GM18858 (cell line): Measurements from ENCODE around the gene TLE2.
A peak's percentile ranks its signal among the peaks of the same experiment; 100 is the strongest.
"Not testable (repeated sequence)": the region's sequence is repeated elsewhere in the genome, so short reads cannot be mapped to it uniquely, and the experiment has no call there.

Experiments used
- ATAC-seq: cut with Tn5 transposase; IDR thresholded peaks from one replicate; pipeline ENCODE4 v1.9.1; 2021; ENCODE audit not compliant: unreplicated experiment

TLE2 gene

DNA sequence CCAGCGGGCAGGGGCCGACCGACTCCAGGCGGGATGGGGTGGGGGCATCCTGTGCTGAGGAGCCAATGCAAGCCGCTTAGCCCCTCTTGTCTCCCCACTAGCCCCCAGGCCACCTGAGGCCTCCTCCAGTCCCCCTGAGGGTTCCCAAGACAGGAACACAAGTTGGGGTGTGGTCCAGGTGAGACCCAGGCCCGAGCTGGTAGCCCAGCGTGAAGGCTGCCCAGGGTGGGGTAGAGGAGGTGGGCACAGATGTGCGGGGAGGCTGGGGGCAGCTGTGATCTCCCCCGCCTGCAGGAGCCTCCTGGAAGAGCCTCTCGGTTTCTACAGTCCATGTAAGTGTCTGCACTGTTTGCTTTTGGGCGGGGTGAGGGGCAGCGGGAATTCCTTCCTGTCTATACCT, 41.3 kb downstream of the TLE2 start:
- ATAC-seq: no peak

DNA sequence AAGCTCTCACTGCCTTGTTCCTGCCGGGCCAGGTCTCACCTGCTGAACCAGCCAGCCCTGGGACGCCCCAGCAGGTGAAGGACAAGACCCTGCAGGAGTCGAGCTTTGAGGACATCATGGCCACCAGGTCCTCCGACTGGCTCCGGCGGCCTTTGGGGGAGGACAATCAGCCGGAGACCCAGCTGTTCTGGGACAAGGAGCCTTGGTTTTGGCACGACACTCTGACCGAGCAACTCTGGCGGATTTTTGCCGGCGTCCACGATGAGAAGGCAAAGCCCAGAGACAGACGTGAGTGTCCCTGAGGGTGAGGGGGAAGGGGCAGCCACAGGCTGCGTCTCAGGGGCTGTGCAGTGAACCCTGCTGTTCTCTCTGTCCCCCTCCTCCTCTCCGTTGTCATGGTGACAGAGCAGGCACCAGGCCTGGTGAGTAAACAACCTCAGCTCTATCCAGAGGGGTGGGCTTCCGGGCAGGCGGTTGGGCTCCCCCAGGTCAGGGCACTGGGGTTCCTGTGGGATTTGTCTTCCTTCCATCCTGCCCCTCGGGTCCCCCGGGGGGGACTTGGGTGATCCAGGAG, 42.0 kb downstream of the TLE2 start:
- ATAC-seq: no peak

DNA sequence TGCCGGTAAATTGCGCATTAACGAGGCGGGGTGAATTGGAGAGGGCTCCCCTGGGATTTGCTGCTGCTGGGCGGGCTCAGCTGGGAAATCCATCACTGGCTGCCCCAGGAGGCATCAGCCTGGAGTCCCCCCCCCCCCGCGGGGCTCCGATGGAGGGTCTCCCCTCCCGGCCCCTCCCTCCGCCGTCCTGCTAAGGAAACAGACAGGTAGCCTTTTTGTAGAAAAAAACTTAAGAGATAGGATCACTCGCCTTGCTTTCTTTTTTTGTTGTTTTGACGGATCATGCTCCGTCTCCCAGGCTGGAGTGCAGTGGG, 44.9 kb downstream of the TLE2 start:
- ATAC-seq: no peak

DNA sequence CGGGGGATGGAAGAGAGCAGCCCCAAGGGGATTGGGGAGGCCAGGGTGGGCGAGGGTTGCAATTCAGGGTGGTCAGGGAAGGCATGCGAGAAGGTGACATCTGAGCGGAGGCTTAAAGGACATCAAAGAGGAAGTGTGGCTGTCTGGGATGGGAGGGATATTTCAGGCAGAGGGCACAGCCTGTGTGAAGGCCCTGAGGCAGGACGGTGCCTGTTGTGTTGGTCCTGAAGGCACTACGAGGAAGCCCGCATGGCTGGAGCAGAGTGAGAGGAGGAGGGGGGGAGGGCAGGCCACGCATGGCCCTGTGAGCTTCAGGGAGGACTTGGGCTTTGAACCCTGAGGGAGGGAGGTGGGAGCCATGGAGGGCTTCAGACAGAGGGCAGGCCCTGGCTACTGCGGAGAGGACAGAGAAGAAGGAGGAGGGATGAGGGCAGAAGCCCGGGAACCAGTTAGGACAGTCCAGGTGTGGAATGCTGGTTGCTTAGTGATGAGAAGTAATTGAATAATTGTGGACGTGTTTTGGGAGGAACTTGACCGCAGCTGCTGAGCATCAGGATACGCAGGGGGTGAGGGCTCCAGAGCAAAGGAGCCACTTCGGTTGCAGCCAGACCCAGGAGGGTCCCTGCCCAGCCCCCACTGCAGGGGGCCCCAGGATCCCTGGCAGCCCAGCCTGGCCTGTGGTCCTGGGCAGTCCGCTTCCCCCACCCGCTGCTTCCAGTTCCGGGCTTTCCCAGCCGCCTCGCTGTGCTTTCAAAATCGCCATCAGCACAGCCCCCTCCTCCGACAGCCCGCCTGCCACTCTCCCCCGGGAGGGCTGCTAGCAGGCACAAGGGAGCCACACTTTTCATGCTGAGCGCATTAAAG, 45.5 kb downstream of the TLE2 start:
- no peak for ATAC-seq

DNA sequence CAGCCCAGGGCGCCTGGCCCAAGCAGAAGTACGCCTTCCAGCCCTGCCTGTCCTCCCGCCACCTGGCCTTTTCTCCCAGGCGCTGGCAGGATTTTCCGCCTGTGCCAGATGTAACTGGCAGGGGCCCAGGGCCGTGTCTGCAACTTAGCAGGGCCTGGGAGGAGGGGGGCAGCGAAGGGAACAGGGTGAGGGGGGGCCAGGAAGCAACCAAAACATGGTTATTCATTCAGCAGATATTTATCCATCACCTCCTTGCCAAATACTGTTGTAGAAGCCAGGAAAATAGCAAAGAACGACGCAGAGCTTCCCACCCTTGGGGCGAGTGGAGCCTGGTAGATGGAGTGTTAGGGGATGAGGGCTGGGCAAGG, 46.1 kb downstream of the TLE2 start:
- ATAC-seq: no peak

DNA sequence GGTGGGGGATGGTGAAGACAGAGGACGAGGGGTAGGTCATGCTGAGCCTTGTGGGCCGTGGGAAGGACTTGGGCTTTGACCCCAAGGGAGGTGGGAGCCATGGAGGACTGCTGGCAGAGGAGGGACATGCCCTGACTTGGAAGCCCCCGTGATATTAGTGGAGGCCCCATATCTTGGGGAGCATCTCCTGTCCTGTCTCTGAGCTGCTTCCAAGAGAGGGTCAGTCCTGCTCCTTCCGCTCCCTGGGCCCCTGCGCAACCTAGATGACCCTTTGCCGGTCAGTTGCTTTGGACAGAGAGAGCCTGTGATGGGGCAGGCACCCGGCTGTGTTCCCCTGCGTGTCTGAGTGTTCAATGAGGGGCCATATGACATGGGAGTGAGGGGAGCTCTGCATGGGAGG, 46.5 kb downstream of the TLE2 start:
- ATAC-seq: no peak

DNA sequence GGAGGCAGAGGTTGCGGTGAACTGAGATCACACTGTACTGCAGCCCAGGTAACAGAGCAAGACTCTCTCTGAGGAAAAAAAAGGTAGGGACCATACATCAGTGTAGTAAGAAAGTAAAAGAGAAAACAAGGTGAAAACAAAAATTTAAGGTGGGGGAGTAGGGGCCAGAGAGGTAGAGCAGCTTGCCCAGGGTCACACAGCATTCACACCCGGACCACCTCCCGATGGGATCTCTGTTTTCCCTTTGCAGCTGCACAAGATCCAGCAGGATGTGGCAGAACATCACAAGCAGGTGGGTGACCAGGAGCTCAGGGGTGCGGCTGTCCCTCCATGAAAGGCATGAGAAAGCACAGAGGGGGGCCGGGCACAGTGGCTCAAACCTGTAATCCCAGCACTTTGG, 47.2 kb downstream of the TLE2 start:
- ATAC-seq: no peak

DNA sequence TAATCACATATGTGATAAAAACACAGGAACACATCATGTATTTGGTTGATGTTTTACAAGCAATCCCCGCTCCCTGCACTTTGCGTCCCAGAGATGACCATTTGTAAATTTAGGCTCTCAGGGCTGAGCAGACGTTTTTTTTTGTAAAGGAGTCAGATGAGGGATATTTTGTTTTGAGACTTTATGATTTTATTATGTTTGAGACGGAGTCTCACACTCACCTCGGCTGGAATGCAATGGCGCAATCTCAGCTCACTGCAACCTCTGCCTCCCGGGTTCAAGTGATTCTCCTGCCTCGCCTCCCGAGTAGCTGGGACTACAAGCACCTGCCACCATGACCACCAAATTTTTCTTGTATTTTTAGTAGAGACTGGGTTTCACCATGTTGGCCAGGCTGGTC, 50.3 kb downstream of the TLE2 start:
- no peak for ATAC-seq

DNA sequence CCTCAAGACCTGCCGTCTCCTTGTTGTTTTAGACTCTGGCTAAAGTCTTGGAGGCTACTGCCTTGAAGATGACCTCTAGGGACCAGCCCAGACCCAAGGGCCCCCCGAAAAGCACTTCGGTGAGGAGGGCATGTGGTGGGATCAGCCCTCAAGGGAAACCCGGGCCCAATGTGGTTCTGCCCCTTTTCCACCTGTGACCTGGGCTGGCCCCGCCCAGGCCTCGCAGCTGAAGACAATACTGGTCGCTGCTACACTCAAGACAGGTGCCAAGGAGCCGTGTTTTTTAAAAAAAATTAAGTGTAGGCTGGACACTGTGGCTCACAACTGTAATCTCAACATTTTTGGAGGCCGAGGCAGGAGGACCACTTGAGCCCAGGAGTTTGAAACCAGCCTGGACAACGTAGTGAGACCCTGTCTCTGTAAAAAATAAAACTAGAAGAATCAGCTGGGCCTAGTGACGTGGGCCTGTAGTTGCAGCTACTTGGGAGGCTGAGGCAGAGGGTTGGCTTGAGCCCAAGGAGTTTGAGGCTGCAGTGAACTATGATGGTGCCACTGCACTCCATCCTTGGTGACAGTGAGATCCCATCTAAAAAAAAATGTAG, 50.8 kb downstream of the TLE2 start:
- no peak for ATAC-seq

DNA sequence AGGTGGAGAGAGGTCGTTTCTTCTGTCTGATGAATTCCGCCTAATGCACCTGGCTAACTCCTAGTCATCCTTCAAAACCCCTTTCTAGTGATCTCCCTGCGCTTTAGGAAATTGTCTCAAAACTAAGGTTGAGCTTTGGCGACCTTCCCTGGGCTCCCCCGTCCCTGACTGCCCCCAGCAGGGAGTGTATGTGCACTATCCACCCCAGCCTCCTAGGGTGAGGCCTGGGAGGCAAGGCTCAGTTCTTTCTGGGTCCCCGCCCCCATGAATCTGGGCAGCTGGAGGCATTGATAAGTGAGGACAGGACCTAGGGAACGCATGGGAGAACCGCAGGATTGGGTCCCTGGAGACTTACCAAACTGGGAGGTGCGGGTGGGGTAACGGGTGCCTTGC, 51.3 kb downstream of the TLE2 start:
- no peak for ATAC-seq

DNA sequence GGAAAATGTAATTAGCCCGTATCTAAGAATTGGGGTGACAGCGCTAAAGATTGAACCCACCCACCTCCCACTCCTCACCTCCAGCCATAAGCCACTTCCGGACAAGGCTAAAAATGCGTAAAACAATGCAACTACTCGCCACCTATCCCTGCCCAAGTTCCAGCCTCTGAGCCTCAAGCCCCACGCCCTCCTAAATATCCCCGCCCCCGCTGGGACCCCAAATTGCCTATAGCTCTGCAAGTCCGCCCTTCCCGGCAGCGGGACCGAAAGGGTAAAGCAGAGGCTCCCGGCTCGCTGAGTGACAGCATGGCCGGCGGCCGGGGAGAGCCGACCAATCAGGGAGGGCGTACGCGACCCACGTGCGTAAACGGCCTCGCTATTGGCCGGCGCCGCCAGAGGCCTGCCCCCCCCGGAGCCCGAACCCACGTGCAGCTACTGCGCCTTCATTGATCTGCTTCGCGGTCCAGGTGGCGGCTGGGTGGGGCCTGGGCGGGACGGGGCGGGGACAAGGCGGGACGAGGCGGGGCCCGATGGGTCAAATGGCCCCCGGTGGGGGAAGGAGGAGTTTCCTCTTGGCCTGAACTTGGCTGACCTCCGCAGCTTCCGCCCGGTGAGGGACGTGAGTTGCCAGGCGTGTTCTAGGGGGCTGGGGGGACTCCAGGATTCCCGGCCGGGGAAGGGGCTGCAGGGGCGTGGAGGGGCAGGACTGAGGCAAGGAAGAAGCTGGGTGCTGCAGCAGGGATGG, 51.9 kb downstream of the TLE2 start, which contains the start of gene TLE6:
Gene TLE6, plus strand, starts transcription at position 564 of the 745 bp plus-strand sequence. CDS start 670 bp downstream, outside the sequence.
- ATAC-seq: peak; percentile 86

DNA sequence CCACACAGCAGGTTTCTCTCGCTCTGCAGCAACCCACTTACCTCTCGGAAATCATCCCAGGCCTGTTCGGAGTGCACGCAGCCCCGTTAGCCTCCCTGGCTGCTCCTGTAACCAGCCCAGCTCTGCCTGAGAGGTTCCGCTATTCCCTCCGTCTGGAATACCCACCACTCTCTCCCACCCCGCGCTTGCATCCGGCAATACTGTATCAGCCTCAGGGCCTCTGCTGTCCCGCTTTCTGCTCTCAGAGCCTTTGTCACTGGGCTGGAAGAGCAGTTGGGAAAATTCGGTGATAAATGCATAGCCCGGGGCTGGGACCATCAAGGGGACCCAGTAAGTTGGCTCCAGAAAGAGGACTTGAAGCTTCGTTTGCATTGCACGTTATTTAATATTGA, 52.5 kb downstream of the TLE2 start:
- no peak for ATAC-seq

DNA sequence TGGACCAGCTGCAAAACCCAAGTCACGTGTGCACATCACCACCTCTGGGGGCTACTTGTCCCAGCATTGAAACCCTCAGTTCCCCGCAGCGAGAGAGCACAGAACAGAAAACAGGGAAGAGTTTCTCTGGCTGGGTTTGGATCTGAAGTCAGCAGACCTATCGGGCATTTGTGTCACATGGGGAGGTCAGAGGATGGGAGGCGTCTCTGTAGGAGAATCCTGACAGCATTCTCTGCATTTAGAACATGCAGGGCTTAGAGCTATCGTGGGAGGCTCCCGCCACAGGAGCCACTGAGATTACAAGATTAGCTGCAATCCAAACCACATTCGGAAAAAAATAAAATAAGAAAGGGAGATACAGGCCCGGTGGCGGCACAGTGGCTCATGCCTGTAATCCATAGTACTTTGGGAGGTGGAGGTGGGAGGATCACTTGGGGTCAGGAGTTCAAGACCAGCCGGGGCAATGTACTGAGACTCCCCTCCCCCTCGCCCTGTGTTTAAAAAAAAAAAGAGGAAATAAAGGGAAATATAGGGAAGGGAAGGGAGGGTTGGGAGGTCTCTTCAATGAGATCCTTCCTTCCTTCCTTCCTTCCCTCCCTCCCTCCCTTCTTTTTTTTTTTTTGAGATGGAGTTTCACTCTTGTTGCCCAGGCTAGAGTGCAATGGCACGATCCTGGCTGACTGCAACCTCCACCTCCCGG, 54.6 kb downstream of the TLE2 start:
- ATAC-seq: no peak

DNA sequence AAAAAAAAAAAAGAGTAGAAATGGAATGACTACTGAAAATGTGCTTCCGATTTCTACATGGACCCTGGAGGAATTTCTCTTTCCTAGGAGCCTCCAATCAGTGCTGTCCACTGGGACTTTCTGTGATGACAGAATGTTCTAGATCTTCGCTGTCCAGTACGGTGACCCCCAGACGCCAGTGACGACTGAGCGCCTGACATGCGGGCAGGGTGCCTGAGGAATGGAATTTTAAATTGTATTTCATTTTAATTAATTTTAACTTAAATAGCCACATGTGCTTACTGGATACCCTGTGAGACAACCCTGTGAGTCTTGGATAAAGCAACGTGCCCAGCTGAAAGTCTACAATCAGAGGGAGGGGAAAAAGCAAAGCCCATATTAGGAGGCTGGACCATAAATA, 55.9 kb downstream of the TLE2 start:
- no peak for ATAC-seq

DNA sequence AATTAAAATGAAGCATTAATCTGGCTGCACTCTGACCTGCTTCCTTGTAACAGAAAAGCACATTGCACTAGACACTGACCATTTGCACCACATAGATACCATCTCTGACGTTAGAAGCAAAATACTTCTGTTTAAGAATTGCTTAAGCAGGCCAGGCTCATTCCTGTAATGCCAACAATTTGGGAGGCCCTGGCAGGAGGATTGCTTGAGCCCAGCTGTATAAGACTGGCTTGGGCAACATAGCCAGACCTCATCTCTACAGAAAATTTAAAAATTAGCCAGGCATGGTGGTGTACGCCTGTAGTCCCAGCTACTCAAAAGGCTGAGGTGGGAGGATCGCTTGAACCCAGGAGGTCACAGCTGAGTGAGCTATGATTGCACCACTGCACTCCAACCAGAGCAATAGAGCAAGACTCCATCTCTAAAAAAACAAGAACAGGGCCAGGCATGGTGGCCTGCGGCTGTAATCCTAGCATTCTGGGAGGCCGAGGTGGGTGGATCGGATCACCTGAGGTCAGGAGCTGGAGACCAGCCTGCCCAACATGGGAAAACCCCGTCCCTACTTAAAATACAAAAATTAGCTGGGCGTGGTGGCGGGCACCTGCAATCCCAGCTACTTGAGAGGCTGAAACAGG, 58.8 kb downstream of the TLE2 start:
- ATAC-seq: no peak

DNA sequence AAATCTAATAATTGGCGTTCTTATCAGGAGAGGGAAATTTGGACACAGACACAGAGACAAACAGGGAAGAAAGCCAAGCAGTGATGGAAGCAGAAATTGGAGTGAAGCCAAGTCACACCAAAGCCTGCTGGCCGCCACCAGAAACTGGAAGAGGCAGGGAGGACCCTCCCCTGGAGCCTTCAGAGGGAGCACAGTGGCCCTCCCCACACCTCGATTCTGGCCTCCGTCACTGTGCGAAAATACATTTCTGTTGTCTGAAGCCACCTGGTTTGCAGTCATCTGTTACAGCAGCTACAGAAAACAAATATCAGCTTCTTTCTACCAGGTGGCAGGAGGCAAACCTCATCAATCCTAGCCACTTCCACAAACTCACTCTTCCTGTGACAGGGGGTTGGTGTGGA, 60.0 kb downstream of the TLE2 start:
- no peak for ATAC-seq

DNA sequence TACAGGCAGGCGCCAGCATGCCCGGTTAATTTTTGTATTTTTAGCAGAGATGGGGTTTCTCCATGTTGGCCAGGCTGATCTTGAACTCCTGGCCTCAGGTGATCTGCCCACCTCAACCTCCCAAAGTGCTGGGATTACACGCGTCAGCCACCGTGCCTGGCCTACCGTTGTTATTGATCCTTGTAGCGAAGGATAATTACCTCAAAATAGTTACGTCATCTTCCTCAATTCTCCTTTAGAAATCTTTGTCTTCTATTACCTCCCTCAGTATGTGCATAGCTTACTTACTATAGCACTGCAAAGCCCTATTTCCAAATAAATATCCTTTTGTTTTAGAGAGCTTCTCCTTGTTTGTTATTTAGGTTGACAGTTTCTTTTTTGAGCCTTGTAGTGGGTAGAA, 61.1 kb downstream of the TLE2 start:
- no peak for ATAC-seq

DNA sequence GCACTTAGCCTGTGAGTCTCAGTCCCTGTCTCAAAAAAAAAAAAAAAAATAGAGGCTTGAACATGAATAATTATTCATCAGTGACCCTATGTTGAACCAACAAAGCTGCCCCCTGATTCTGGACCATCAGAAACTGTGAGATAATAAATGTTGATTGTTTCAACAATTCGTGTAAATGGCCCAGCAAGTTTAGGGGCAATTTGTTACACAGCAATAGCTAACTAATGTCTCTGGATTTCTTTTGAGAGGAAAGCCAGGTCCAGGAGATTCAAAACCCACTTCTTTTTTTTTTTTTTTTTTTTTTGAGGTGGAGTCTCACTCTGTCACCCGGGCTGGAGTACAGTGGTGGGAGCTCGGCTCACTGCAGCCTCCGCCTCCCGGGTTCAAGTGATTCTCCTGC, 64.2 kb downstream of the TLE2 start:
- no peak for ATAC-seq

DNA sequence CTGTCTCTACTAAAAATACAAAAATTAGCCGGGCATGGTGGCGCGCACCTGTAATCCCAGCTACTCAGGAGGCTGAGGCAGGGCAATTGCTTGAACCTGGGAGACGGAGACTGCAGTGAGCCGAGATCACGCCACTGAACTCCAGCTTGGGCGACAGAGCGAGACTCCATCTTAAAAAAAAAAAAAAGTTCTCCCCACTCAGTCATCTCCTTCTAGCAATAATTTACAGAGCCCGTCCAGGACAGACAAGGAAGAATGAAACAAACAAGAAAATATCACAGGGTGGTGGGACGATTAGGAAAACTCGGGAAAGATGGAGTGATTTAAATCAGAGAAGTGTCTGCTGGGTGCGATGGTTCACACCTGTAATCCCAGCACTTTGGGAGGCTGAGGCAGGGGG, 65.4 kb downstream of the TLE2 start:
- ATAC-seq: not testable (repeated sequence)

DNA sequence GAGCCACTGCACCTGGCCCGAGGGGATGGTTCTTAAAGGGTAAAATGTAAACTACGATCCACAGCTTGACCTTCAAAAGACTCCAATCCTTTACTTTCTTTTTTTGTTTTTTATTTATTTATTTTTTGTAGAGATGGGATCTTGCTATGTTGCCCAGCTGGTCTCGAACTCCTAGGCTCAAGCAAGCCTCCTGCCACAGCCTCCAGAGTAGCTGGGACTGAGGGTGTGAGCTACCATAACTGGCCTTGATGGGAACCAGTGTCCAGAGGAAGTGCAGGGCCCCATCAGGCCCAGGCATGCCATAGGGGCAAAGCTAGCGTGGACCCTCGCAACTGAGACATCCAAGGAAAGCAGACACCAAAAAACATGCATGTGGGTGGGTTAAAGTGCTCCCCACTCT, 66.0 kb downstream of the TLE2 start:
- no peak for ATAC-seq
